GM10847 (cell line): ENCODE data around the gene LYRM4.

Source experiments
- POLR2A ChIP-seq: IDR thresholded peaks from 2 replicates; pipeline ENCODE4 v1.6.1; 2011; ENCODE audit not compliant: insufficient read length; ENCODE audit errors: extremely low read depth

Gene LYRM4

GRCh38 chr6:5105146-5105545 is 155.6 kb downstream of the LYRM4 start:
- no peak for TF ChIP-seq POLR2A

GRCh38 chr6:5104667-5105066 is 156.1 kb downstream of the LYRM4 start:
- TF ChIP-seq POLR2A: no peak

- no peak for TF ChIP-seq POLR2A
These were observed 157.5 kb downstream of the LYRM4 start for GRCh38 chr6:5103250-5103649.

GRCh38 chr6:5102267-5102970 is 158.3 kb downstream of the LYRM4 start:
- no peak for TF ChIP-seq POLR2A

GRCh38 chr6:5100806-5101205 is 159.9 kb downstream of the LYRM4 start:
- TF ChIP-seq POLR2A: no peak

- TF ChIP-seq POLR2A: no peak
These were observed 161.2 kb downstream of the LYRM4 start for GRCh38 chr6:5099537-5099936.

GRCh38 chr6:5098501-5099270 is 162.1 kb downstream of the LYRM4 start:
- no peak for TF ChIP-seq POLR2A

GRCh38 chr6:5096482-5096881 is 164.3 kb downstream of the LYRM4 start:
- TF ChIP-seq POLR2A: no peak

- TF ChIP-seq POLR2A: no peak
These were observed 165.5 kb downstream of the LYRM4 start for GRCh38 chr6:5095236-5095635.

- no peak for TF ChIP-seq POLR2A
These were observed 166.4 kb downstream of the LYRM4 start for GRCh38 chr6:5094327-5094726.

GRCh38 chr6:5093231-5094015 is 167.3 kb downstream of the LYRM4 start:
- no peak for TF ChIP-seq POLR2A

- no peak for TF ChIP-seq POLR2A
These were observed 169.3 kb downstream of the LYRM4 start for GRCh38 chr6:5091210-5092069.

- TF ChIP-seq POLR2A: no peak
These were observed 170.1 kb downstream of the LYRM4 start for GRCh38 chr6:5090603-5091002.

- no peak for TF ChIP-seq POLR2A
These were observed 171.0 kb downstream of the LYRM4 start for GRCh38 chr6:5089481-5090438.
